T-helper 1 cell treated with Interleukin-12 subunit alpha and Interleukin-12 subunit beta and Interleukin-4 antibody, amounts not matched to agents 30 ng/mL and 1 ng/mL, for 36 hours (primary cell): ENCODE measurements around the gene UGT2B17. TPM values are rescaled to one million over a fixed set of nuclear protein-coding genes. Genes with fewer than 3 reads are reported as not detected.

Source experiments
- intact Hi-C: fragments of 100-400 bp; cut with micrococcal nuclease; formaldehyde crosslinking; loops from one replicate; pipeline ENCODE4 v1.15.1; 2024
- total RNA-seq: library from RNA; stranded (reverse); gene quantifications from 2 replicates; pipeline ENCODE4 v1.2.3, GENCODE V29; 2022

The UGT2B17 gene
- total RNA-seq, 1 donor from 2014 or later, result not detected

DNA sequence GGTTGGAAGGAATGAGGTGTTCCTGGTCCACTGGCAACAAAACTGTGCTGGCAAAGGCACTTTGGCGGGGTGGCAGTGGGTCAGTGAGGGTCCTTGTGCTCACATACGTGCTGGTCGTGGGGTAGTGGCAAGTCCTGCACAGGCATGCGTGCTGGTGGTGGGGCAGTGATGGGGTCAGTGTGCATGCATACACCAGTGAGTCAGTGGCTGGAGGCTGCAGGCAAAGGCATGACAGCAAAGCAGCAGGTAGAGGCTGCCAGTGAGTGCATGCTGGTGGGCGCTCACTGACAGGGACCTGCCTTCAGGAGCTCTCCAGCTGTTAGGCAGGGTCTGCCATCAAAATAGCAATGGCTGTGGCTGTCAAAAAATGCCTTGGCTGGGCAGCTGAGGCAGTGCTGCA lies 86.8 kb downstream of the UGT2B17 start:
- intact Hi-C loops, result no loop called here

Other genes with a start within 250 kb of the UGT2B17 start
- gene YTHDC1, start 226.2 kb downstream of the UGT2B17 start, total RNA-seq, result 86.0 and 88.6 TPM in 2 replicates
- gene TMPRSS11E, start 128.9 kb downstream of the UGT2B17 start, total RNA-seq, result not detected in 2 replicates
- not detected in 2 replicates for gene UGT2B15, start 94.3 kb upstream of the UGT2B17 start, total RNA-seq
- not detected in 2 replicates for gene UGT2B10, start 239.7 kb upstream of the UGT2B17 start, total RNA-seq